ENCODE measurements around the gene SF3B4.
A peak's percentile ranks its signal among the peaks of the same experiment; 100 is the strongest.

The SF3B4 gene

DNA sequence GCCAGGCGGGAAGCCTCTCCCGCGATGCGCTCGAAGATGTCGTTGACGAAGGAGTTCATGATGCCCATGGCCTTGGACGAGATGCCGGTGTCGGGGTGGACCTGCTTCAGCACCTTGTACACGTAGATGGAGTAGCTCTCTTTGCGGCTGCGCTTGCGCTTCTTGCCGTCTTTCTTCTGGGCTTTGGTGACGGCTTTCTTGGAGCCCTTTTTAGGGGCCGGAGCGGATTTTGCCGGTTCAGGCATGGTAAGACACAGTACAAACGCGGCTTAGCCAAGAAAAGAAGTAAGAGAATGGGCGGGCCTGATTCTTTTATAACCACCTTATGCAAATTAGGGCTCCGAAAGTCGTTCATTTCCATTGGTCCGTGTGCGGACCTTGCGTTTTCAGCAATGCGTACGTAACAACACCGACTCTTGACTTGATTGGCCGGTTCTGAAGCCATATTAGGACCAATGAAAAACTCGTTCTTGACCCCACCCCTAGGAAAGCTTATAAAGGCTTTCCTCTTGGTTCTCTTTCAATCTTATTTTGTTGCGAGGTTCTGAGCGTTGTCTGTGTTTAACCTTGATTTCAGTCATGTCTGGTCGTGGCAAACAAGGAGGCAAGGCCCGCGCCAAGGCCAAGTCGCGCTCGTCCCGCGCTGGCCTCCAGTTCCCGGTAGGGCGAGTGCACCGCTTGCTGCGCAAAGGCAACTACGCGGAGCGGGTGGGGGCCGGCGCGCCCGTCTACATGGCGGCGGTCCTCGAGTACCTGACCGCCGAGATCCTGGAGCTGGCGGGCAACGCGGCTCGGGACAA, 41.0 kb downstream of the SF3B4 start:
- DNase-seq = peak; percentile 64

DNA sequence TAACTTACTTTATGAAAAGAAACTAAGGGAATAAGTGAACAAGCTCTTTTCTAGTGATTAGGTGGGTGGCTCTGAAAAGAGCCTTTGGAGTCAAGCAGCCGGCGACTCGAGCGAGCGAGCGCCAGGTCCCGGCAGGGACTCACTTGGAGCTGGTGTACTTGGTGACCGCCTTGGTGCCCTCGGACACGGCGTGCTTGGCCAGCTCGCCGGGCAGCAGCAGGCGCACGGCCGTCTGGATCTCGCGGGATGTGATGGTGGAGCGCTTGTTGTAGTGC, 41.5 kb downstream of the SF3B4 start:
- peak; percentile 11 for DNase-seq

DNA sequence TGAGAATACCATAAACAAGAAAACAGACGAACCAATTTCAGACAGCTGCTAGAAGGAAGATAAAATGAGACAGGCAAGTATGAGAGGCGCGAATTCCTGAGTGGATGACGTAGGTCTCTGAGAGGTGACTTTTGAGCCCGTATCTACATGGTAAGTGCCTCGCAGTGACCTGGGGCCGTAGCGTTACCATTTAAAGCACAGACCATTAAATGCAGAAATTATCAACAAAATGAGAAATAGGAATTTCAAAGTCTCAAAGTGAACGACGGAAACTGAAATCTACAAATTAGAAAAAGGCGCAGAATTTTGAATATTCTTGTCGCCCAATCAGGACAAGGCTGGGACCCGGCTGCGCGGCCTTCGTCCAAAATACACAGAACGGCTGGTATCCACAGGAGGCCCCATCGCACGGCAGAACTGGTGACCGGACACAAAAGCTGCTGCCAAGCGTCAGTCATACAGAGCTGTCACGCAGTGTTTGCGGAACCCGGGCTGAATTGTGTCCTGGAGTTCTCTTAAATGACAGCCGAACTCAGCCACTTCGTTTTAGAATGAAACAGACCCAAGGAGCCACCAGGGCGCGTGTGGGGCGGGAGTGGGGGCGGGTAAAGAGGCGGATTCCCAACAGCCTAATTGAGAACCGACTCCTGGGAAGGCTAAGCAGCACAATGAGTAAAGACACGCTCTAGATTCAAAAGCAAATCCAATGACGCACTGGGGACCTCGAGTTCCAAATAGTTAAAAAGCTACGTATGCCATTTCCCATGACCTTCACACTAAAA, 42.1 kb downstream of the SF3B4 start:
- peak; percentile 42 for DNase-seq

DNA sequence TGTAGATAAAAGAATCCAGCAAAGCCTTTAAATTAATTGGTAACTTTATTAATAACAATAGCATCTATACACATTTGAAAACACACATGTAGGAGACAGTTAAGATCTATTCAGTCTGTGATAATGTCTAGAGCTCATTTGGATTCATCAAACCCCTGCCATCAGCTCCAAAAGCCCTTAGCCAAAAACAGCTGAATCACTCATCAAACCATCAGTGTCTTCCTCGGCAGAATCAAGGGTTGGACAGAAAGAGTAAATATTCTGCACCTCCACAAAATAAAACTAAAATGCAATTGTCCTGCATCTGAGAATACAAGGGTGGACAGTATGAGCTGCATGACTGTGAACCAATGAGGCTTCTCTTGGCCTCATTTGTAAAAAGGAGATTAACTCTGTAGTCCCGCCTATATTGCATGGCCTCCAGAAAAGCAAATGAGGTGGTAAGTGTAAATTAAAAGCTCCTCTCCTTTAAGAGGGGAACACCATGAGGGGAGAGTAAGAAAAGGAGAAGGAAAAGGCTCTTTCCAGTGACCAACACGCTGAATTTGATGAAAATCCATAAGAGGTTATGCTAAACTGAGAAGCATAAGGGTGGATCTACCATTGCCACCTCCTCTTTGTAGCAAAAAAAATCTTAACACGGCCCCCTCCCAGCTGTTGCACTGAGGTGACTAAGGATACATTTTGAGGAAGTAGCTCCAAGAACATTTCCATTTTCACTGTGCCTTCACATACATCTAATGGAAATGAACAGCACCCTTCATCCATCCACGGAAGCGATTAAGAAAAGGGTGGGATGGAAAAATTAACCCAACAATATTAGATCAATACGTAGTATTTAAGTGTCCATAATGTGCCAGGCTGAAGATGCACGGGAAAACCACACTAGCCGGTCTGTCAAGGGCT, 42.9 kb downstream of the SF3B4 start:
- no peak for DNase-seq

DNA sequence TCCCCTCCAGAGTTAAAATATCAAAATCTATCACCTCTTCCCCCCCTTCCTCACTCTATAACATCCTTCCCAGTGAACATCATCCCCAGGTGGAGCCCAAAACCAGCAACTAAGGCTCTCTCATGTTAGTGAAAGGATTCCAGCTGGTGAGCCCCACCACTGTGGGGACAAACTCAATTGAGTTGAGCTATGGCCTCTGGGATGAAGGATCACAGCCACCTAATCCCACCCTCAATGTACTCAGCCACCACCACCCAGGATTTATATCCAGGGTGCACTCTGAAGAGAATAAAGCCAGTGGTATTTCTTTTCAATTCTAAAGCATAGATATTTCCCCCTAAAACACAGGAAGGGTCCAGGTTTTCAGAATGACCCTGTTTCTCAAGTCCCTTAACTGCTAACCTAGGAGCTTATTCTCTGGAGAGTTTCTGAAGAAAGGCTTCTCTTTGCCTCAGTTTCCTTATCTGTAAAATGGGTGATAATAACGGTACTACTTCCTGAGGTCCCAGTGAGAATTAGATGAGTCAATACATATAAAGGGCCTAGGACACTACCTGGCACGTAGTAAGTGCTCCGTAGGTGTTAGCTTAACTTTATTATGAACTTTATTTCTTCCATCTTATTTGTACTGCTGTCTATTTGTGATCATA, 43.9 kb downstream of the SF3B4 start:
- DNase-seq = no peak

DNA sequence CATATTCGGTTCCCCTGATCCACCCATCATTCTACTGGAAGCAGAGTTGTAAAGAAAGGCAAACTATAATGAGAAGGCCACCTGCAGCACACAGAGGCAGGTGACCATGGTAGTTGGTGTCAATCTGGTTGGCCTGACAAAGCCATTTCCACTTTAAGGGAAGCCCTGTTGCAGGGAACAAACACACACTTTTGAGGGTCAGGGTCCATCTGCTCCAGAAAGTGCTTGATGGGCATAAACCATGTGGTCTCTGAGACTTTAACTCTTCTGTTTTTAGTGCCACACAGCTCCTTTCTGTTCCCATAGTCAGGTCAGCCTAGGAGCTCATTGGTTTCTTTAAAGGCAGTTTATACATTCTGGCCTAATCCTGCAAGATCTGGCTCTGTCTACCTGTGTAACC, 45.7 kb downstream of the SF3B4 start:
- DNase-seq = no peak

DNA sequence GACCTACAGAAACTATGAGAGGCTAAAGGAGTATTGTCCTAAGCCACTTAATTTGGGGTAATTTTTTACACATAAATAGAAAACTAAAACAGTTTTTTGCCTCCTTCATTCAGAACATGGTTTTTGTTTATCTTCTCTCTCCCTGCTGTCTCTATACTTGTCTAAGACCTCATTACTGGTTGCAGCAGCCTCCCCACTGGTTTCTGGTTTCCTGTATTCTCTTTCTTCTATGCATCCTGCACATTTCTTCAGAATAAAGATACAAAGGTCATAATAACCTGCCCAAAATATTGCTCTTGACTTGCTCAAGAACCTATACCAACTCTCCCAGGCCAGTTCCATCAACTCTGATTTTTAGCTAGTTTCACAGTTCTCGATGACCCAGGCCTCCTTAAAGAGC, 48.0 kb downstream of the SF3B4 start:
- no peak for DNase-seq

DNA sequence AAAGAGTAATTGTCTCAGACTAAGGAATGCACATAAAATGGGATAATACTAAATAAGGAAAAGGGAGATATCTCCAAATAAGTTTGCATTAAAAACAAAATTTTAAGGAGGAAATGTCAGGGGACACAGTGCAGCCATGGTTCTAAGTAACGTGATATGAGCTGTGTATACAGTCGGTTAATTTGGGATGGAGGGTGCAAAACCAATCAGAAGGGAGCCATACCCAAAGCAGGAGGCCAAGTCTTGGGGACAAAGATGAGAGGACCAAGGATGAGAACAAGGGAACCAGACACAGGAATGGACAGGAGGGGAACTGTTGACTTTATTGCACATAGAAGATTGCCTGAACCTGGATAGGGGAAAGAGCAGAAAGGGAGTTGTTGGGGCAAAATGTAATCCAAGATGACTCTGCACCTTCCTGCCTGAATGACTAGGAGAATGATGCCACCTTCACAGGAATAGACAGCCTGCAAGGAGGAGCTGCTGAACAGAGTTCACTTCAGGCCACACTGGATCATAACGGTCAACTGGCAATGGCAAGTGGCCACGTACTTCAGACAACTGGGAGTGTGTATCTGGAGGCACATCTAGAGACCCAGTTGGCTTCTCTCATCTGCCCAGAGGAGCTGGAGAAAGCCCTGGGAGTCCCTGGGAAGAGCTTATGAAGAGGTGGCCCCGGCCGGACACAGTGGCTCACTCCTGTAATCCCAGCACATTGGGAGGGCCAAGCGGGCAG, 50.2 kb downstream of the SF3B4 start:
- no peak for DNase-seq

All from stimulated activated CD4-positive, alpha-beta T cell treated with anti-CD3 and anti-CD28 coated beads, Interleukin-12 subunit alpha, Interleukin-12 subunit beta, amount 100 ng/mL, for 4 hours (primary cell).